ENCODE data around the gene EHMT1.

Gene EHMT1

GRCh38 chr9:137727716-137728115, 108.9 kb downstream of the EHMT1 start:
- no peak overlapping the region for H3K27ac ChIP-seq (replicated peaks)
- H3K27me3 ChIP-seq (ENCODE audit: insufficient read depth, poor library complexity, severe bottlenecking) = no peaks in the 10 kb centered on the region
- DNase-seq (ENCODE audit: low read depth in 1 of 2, low spot score in 1 of 2) = no peak
- no peak overlapping the region for H3K4me3 ChIP-seq (replicated peaks; ENCODE audit: insufficient read depth, low read length)
- TF ChIP-seq REST (IDR thresholded peaks at IDR 0.05; ENCODE audit: insufficient replicate concordance, low read depth) (no peak), SPI1 (IDR thresholded peaks at IDR 0.05; ENCODE audit: borderline replicate concordance, low read depth) (no peak), GABPA (IDR thresholded peaks at IDR 0.05; ENCODE audit: low read depth) (no peak), CTCF (IDR thresholded peaks at IDR 0.05; ENCODE audit: insufficient read depth, low read length) (no peak), POLR2AphosphoS5 (IDR thresholded peaks at IDR 0.05; ENCODE audit: low read depth) (no peak)

- no peak overlapping the region for H3K4me3 ChIP-seq (replicated peaks; ENCODE audit: insufficient read depth, low read length)
- H3K27me3 ChIP-seq (ENCODE audit: insufficient read depth, poor library complexity, severe bottlenecking) = no peaks in the 10 kb centered on the region
- no peak for DNase-seq (ENCODE audit: low read depth in 1 of 2, low spot score in 1 of 2)
- no peak overlapping the region for H3K27ac ChIP-seq (replicated peaks)
- TF ChIP-seq GABPA (IDR thresholded peaks at IDR 0.05; ENCODE audit: low read depth) (no peak), SPI1 (IDR thresholded peaks at IDR 0.05; ENCODE audit: borderline replicate concordance, low read depth) (no peak), CTCF (IDR thresholded peaks at IDR 0.05; ENCODE audit: insufficient read depth, low read length) (no peak), REST (IDR thresholded peaks at IDR 0.05; ENCODE audit: insufficient replicate concordance, low read depth) (no peak), POLR2AphosphoS5 (IDR thresholded peaks at IDR 0.05; ENCODE audit: low read depth) (no peak)
Measured at GRCh38 chr9:137728444-137729311, 109.9 kb downstream of the EHMT1 start.

GRCh38 chr9:137731216-137731946, 112.6 kb downstream of the EHMT1 start:
- DNase-seq (ENCODE audit: low read depth in 1 of 2, low spot score in 1 of 2) = no peak
- TF ChIP-seq SPI1 (IDR thresholded peaks at IDR 0.05; ENCODE audit: borderline replicate concordance, low read depth) (no peak), CTCF (IDR thresholded peaks at IDR 0.05; ENCODE audit: insufficient read depth, low read length) (no peak), POLR2AphosphoS5 (IDR thresholded peaks at IDR 0.05; ENCODE audit: low read depth) (no peak), REST (IDR thresholded peaks at IDR 0.05; ENCODE audit: insufficient replicate concordance, low read depth) (no peak), GABPA (IDR thresholded peaks at IDR 0.05; ENCODE audit: low read depth) (no peak)
- Histone ChIP-seq H3K4me3 (replicated peaks; ENCODE audit: insufficient read depth, low read length) (no peak overlapping the region), H3K27me3 (ENCODE audit: insufficient read depth, poor library complexity, severe bottlenecking) (no peaks in the 10 kb centered on the region), H3K27ac (replicated peaks) (no peak overlapping the region)
